ENCODE measurements around the gene CTTN. TPM values are rescaled to one million over a fixed set of nuclear protein-coding genes. Genes with fewer than 3 reads are reported as not detected.

CTTN gene
- total RNA-seq, 1 donor from 2014 or later = 51.4 TPM

DNA sequence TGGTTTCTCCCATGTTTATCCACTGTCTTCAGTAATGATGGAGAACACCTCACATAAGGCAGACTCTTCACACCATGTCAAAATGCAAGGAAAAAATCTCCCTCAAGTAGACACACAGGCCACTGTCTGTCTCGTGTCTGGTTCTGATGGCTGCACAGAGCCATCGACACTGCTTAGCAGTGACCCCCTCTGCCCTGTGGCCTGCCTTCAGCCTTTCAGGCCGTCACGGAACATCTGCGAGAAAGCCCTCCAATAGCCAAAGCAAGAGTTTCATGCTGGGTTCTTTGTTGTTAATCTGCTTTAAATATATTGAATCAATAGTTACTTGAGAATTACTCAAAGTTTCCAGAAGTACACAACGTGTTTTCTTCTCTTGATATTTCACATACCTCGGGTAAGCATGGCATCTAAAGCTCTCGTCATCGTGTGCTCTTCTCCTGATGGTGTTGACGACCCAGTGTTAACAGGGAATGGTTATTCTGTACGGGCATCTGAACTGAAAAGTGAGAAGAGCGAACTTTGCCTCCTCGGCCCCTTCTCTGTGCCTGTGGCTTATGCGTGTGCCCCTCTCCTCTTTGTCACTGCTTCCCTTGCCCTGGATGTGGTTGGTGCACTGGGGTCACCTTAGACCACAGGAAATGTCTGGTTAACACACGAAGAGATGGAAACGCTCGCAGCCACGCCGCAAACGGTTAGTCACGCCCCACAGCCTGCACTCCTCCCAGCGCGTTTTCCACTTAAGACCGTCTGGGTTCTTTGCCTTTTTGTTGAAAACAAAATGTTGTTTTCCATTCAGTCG is 33.4 kb upstream of the CTTN start:
- intact Hi-C loops (cut with micrococcal nuclease) = loop anchor here (1.0 kb wide), 4 partner anchors 33 to 162 kb away; partner anchors contain the start of genes CTTN, FADD and PPFIA1
- peak; percentile 60 for DNase-seq (ENCODE audit: low spot score)
- Mint-ChIP-seq H3K4me1 (ENCODE audit: low read depth) (peaks cover 28% of the 10 kb centered on the region), H3K27ac (peak overlapping the region; percentile 97), H3K36me3 (ENCODE audit: low read depth) (peaks cover 46% of the 10 kb centered on the region), H3K9me3 (no peaks in the 10 kb centered on the region), H3K4me3 (peak overlapping the region; percentile 75), H3K27me3 (ENCODE audit: insufficient read depth) (no peaks in the 10 kb centered on the region)

DNA sequence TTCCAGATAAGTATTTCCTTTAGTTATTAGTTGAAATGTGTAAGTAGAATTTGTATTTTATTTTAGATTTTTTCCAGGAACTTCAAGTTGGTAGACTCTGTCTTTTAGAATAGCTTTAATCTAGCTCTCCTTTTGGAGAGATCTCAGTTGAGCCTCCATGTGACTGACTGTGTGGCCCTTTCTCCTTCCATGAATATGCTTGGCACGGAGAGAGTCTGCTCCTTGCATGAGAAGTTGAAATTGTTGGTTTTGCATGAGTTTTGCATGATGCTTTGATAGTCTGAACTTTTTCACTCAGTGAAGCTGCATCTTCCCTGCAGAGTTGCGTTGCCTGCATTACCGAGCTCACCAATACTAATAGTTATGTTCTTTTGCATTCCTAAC is 32.8 kb upstream of the CTTN start:
- no peak for DNase-seq (ENCODE audit: low spot score)
- H3K36me3 Mint-ChIP-seq (ENCODE audit: low read depth) = peaks cover 43% of the 10 kb centered on the region
- H3K27ac Mint-ChIP-seq = peak overlapping the region; percentile 97
- H3K9me3 Mint-ChIP-seq = no peaks in the 10 kb centered on the region
- intact Hi-C loops (cut with micrococcal nuclease) = loop anchor here (1.0 kb wide), 4 partner anchors 33 to 162 kb away; partner anchors contain the start of genes CTTN, FADD and PPFIA1
- peak overlapping the region; percentile 75 for H3K4me3 Mint-ChIP-seq
- no peaks in the 10 kb centered on the region for H3K27me3 Mint-ChIP-seq (ENCODE audit: insufficient read depth)
- peaks cover 28% of the 10 kb centered on the region for H3K4me1 Mint-ChIP-seq (ENCODE audit: low read depth)

DNA sequence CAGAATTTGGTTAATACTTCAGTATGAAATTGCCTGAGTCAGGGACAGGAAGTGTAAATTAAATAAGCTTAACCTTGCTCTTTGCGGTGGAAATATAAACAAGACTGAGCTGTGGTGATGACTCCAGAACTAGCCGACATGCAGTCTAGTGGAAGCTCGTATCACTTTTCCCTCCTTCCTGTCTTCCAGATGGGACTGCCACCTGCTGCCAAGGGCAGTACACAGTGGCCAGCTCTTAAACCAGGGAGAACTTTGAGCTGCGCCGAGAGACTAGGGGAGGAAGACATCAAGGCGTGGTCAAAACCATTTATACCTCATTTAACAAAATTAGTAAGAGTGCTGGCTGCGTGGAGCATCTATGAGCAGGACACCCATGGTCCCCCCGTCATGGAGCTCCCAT is 31.3 kb upstream of the CTTN start:
- Mint-ChIP-seq H3K4me1 (ENCODE audit: low read depth) (peaks cover 28% of the 10 kb centered on the region), H3K4me3 (no peak overlapping the region), H3K27ac (peak overlapping the region; percentile 32), H3K36me3 (ENCODE audit: low read depth) (peaks cover 35% of the 10 kb centered on the region), H3K9me3 (peaks cover 5% of the 10 kb centered on the region), H3K27me3 (ENCODE audit: insufficient read depth) (no peaks in the 10 kb centered on the region)
- intact Hi-C loops (cut with micrococcal nuclease) = no loop called here
- no peak for DNase-seq (ENCODE audit: low spot score)

DNA sequence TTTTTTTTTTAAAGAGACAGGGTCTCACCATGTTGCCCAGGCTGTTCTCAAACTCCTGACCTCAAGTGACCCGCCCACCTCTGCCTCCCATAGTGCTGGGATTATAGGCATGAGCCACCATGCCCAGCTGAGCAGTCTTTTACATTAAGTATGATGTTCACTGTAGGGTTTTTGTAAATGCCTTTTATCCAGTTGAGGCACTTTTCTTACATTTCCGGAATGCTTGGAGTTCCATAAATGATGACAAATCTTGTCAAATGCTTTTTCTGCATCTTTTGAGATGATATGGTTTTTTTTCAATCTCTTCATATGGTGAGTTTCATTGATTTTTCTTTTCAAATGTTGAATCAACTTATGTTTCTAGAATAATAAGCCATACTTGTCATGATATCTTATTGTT is 29.4 kb upstream of the CTTN start:
- H3K9me3 Mint-ChIP-seq = peaks cover 5% of the 10 kb centered on the region
- H3K4me1 Mint-ChIP-seq (ENCODE audit: low read depth) = peaks cover 28% of the 10 kb centered on the region
- no peak overlapping the region for H3K4me3 Mint-ChIP-seq
- intact Hi-C loops (cut with micrococcal nuclease) = no loop called here
- H3K27me3 Mint-ChIP-seq (ENCODE audit: insufficient read depth) = no peaks in the 10 kb centered on the region
- DNase-seq (ENCODE audit: low spot score) = no peak
- no peak overlapping the region for H3K27ac Mint-ChIP-seq
- H3K36me3 Mint-ChIP-seq (ENCODE audit: low read depth) = peaks cover 39% of the 10 kb centered on the region

DNA sequence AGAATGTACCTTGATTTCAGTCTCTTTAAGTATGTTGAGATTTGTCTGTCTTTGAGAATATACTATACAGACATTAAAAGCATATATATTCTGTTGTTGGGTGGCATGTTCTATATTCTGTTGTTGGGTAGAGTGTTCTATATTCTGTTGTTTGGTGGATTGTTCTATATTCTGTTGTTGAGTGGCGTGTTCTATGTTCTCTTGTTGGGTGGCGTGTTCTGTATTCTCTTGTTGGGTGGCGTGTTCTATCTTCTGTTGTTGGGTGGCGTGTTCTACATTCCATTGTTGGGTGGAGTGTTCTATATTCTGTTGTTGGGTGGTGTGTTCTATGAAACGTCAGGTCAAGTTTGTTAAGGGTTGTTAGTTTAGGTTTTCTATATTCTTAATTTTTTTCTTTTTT is 27.1 kb upstream of the CTTN start:
- Mint-ChIP-seq H3K4me1 (ENCODE audit: low read depth) (peaks cover 8% of the 10 kb centered on the region), H3K36me3 (ENCODE audit: low read depth) (peaks cover 28% of the 10 kb centered on the region), H3K9me3 (peaks cover 5% of the 10 kb centered on the region), H3K27ac (no peak overlapping the region), H3K27me3 (ENCODE audit: insufficient read depth) (no peaks in the 10 kb centered on the region), H3K4me3 (no peak overlapping the region)
- intact Hi-C loops (cut with micrococcal nuclease) = no loop called here
- DNase-seq (ENCODE audit: low spot score) = no peak

DNA sequence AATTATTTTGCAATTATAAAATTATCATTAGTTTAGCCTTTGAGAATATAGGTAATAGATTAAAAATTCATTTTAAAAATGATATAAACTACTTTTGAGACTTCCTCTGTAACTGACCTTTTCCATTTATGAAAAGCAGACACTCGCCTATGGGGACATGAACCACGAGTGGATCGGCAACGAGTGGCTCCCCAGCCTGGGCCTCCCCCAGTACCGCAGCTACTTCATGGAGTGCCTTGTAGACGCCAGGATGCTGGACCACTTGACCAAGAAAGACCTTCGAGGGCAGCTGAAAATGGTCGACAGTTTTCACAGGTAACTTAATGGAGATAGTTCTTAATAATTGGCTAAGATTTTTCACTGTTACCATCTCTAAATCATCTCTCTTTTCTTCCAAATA is 26.3 kb upstream of the CTTN start:
- Mint-ChIP-seq H3K4me1 (ENCODE audit: low read depth) (peaks cover 2% of the 10 kb centered on the region), H3K36me3 (ENCODE audit: low read depth) (peaks cover 31% of the 10 kb centered on the region), H3K27me3 (ENCODE audit: insufficient read depth) (no peaks in the 10 kb centered on the region), H3K27ac (no peak overlapping the region), H3K9me3 (peaks cover 5% of the 10 kb centered on the region), H3K4me3 (no peak overlapping the region)
- intact Hi-C loops (cut with micrococcal nuclease) = no loop called here
- no peak for DNase-seq (ENCODE audit: low spot score)

DNA sequence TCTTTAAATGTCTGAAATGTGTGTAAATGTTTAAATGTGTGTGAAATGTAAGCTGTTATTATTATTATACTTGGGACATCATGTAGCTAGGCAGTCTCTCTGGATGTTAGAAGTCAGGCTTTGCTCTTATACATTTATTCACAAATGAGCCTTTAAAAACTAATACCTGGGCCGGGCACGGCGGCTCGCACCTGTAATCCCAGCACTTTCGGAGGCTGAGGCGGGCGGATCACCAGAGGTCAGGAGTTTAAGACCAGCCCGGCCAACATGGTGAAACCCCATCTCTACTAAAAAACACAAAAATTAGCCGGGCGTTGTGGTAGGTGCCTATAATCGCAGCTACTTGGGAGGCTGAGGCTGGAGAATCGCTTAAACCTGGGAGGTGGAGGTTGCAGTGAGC is 21.7 kb upstream of the CTTN start:
- DNase-seq (ENCODE audit: low spot score) = no peak
- intact Hi-C loops (cut with micrococcal nuclease) = no loop called here
- no peaks in the 10 kb centered on the region for H3K27me3 Mint-ChIP-seq (ENCODE audit: insufficient read depth)
- H3K9me3 Mint-ChIP-seq = no peaks in the 10 kb centered on the region
- no peak overlapping the region for H3K4me3 Mint-ChIP-seq
- peaks cover 39% of the 10 kb centered on the region for H3K36me3 Mint-ChIP-seq (ENCODE audit: low read depth)
- no peak overlapping the region for H3K27ac Mint-ChIP-seq
- no peaks in the 10 kb centered on the region for H3K4me1 Mint-ChIP-seq (ENCODE audit: low read depth)

DNA sequence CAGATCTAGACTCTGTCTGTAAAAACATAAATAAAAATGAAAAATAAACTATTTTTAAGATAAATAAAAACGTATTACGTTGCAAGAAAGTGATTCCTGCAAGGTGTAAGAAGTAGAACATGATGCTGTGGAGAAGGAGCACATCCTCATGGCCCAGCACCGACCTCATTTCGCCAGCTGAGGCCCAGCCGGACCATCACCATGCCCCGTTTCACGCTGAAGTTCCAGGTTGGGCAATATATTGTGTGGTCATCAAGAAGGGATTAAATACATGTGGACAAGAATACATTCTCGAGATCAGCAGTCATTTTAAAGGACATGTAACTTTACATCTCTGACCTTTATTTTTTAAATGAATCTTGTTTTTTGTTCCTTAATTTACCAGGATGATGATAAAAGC is 20.7 kb upstream of the CTTN start:
- Mint-ChIP-seq H3K27me3 (ENCODE audit: insufficient read depth) (no peaks in the 10 kb centered on the region), H3K9me3 (no peaks in the 10 kb centered on the region), H3K4me1 (ENCODE audit: low read depth) (no peaks in the 10 kb centered on the region), H3K27ac (no peak overlapping the region), H3K36me3 (ENCODE audit: low read depth) (peaks cover 36% of the 10 kb centered on the region), H3K4me3 (no peak overlapping the region)
- no peak for DNase-seq (ENCODE audit: low spot score)
- intact Hi-C loops (cut with micrococcal nuclease) = no loop called here

DNA sequence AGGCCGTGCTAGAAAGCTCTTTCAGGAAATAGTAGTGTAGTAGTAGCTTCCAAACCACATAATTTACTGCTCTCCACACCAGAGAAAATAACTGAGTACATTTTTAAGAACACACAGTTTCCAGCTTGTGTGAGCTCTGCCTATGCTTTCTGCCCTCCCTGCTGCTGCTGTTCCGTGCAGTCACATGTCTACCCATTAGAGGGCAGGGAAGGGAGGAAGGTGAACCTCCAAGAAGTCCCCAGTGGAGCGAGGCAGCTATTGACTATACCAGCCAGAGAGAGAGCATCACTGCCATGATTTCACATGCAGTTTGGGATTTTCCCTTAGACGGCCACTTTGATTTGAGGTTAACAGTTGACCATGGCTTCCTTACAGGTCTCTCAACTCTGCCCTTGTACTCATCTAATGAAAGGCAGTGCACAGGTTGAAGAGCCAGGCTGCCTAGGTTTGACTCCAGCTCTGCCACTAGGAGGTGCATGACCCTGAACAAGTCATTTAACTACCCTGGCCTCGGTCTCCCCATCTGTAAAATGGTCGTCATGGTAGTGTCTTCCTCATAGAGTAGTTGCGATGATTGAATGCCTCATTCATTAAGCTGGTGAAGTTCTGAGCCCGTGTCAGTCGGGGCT is 19.7 kb upstream of the CTTN start:
- peaks cover 32% of the 10 kb centered on the region for H3K36me3 Mint-ChIP-seq (ENCODE audit: low read depth)
- intact Hi-C loops (cut with micrococcal nuclease) = no loop called here
- H3K27ac Mint-ChIP-seq = no peak overlapping the region
- H3K9me3 Mint-ChIP-seq = no peaks in the 10 kb centered on the region
- H3K4me1 Mint-ChIP-seq (ENCODE audit: low read depth) = no peaks in the 10 kb centered on the region
- no peaks in the 10 kb centered on the region for H3K27me3 Mint-ChIP-seq (ENCODE audit: insufficient read depth)
- DNase-seq (ENCODE audit: low spot score) = no peak
- no peak overlapping the region for H3K4me3 Mint-ChIP-seq

DNA sequence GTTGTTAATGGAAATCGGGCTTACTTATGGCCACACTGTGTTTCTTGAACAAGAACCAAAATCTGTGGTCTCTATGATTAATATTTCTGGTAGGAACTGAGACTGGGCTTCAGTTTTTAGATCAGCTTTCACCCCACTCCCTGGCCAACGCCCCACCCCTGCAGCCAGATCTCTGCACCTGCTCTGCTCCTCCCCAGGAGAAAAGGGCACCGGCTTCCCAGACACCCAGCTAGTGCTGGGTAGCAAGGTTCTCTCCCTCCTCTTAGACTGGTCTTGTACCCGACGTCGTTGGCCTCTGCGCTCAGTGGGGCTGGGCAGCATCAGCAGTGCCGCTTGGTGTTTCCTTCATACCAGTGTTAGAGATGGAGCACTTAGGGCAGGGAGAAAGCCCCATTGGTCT is 17.0 kb upstream of the CTTN start:
- intact Hi-C loops (cut with micrococcal nuclease) = no loop called here
- H3K9me3 Mint-ChIP-seq = no peaks in the 10 kb centered on the region
- H3K27ac Mint-ChIP-seq = no peak overlapping the region
- H3K4me1 Mint-ChIP-seq (ENCODE audit: low read depth) = no peaks in the 10 kb centered on the region
- no peaks in the 10 kb centered on the region for H3K27me3 Mint-ChIP-seq (ENCODE audit: insufficient read depth)
- H3K36me3 Mint-ChIP-seq (ENCODE audit: low read depth) = peaks cover 30% of the 10 kb centered on the region
- H3K4me3 Mint-ChIP-seq = no peak overlapping the region
- DNase-seq (ENCODE audit: low spot score) = no peak

DNA sequence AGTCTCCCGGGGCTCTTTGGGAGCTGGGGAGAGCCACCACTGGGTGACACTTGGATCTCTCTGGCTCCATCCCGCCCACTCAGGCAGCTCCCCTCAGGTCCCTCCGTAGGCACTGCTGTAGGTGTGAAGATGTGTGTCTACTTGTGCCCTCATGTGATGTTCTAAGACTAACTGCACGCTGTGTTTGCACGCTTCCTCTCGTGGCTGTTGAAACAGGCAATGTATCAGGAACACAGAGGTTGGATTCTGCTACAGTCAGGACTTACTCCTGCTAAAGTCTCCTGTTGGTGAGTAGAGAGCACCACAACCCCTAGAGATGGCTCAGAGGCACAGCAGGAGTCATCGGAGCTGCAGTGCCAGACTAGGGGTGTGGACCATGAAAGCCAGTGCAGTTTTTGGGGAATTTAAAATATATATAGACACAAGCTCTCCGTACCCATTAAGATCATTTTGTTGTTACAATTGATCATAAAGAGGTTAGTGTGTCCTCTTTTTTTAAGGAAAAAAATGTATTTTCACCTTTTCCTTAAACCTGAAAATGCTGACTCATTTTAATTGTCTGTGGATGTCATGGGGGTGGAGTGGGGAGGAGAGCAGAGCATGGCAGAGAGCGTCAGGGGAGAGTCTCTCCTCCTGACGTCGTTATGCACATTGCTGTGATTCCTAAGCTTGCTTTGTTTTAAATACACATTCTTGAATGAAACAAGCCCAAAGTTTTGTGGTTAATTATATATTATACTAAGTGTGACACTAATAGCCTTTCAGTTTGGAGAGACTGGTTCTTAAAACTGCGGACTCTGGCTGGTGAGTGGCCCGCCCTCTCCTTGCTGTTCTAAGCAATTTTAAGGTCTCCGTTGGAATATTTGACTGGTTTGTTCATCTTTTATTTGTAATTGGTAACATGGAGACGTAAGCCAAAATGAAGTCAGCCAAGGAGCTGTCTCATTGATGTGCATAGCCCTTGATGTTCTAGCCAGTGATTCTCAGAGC is 16.2 kb upstream of the CTTN start:
- Mint-ChIP-seq H3K27ac (no peak overlapping the region), H3K9me3 (no peaks in the 10 kb centered on the region), H3K4me1 (ENCODE audit: low read depth) (no peaks in the 10 kb centered on the region), H3K27me3 (ENCODE audit: insufficient read depth) (no peaks in the 10 kb centered on the region), H3K36me3 (ENCODE audit: low read depth) (peaks cover 26% of the 10 kb centered on the region), H3K4me3 (no peak overlapping the region)
- intact Hi-C loops (cut with micrococcal nuclease) = no loop called here
- no peak for DNase-seq (ENCODE audit: low spot score)

DNA sequence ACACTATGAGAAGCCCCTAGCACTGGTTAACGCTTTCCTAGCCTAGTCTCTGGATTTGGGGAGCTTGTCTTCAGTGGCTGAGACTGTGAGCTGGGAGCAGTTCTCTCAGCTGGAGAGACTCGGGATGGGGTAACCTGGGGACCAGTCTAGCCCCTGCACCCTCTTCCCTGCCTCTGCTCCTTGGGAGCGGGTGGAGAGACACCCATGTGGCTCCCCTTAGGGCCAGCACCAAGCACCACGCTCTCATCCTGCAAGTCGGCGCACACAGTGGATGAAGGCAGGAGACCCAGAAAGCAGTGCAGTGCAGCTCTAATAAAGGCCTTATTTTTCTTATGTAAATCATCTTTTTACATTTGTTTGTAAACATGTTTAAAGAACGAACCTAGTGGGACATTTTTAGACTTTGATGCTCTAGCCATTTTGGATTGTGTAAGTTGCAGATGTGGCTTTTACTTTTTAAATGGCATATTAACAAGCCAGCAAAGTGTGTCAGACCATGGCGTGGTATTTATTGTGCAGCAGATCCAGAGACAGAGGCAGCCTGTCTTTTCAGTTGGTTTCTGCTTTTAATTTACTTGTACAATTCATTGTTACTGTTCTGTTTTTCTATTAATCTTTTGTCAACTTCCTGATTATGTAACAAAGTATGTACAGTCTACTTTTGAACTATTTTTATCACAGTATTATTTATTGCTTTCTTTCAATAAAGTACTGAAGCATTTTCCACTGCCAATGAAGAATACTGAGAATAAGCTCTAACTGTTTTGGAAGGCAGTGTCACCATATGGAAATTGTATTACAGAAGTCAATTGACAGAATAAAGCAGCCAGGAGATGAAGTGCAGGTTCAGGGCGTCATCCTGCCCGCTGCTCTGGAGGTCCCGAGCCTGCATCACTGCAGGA is 14.4 kb upstream of the CTTN start:
- intact Hi-C loops (cut with micrococcal nuclease) = no loop called here
- H3K4me3 Mint-ChIP-seq = no peak overlapping the region

More for the DNA sequence above, 14.4 kb upstream of the CTTN start:
- Mint-ChIP-seq H3K9me3 (no peaks in the 10 kb centered on the region), H3K27me3 (ENCODE audit: insufficient read depth) (peaks cover 2% of the 10 kb centered on the region), H3K27ac (no peak overlapping the region), H3K4me1 (ENCODE audit: low read depth) (no peaks in the 10 kb centered on the region), H3K36me3 (ENCODE audit: low read depth) (peaks cover 14% of the 10 kb centered on the region)
- no peak for DNase-seq (ENCODE audit: low spot score)
